Ishikawa (cell line): Measurements from ENCODE around the gene CEP95.

Experiments used
- CEBPB ChIP-seq: IDR thresholded peaks from 2 replicates; pipeline ENCODE4 v1.6.1; 2012
- CREB1 ChIP-seq: IDR thresholded peaks from 2 replicates; pipeline ENCODE4 v1.6.1; 2012; ENCODE audit warnings: low read depth
- EP300 ChIP-seq: IDR thresholded peaks from 2 replicates; pipeline ENCODE4 v1.6.1; 2012; ENCODE audit warnings: borderline replicate concordance
- FOXM1 ChIP-seq: IDR thresholded peaks from 2 replicates; pipeline ENCODE4 v1.6.1; 2012; ENCODE audit warnings: low read depth, borderline replicate concordance
- NFIC ChIP-seq: IDR thresholded peaks from 2 replicates; pipeline ENCODE4 v1.6.1; 2012
- RAD21 ChIP-seq: IDR thresholded peaks from 2 replicates; pipeline ENCODE4 v1.6.1; 2012; ENCODE audit warnings: low read depth
- TAF1 ChIP-seq: IDR thresholded peaks from 2 replicates; pipeline ENCODE4 v1.6.1; 2012; ENCODE audit warnings: low read depth, mild to moderate bottlenecking
- TCF12 ChIP-seq: IDR thresholded peaks from 2 replicates; pipeline ENCODE4 v1.6.1; 2012; ENCODE audit warnings: low read depth
- TEAD4 ChIP-seq: IDR thresholded peaks from 2 replicates; pipeline ENCODE4 v1.6.1; 2012
- YY1 ChIP-seq: IDR thresholded peaks from 2 replicates; pipeline ENCODE4 v1.6.1; 2012; ENCODE audit warnings: low read depth
- ZBTB7A ChIP-seq: IDR thresholded peaks from 2 replicates; pipeline ENCODE4 v1.6.1; 2012; ENCODE audit warnings: low read depth
- TF ChIP-seq, protein P1 (sequence below): IDR thresholded peaks from 2 replicates; pipeline ENCODE4 v1.6.1; 2012; ENCODE audit warnings: low read depth, mild to moderate bottlenecking
- TF ChIP-seq, protein P2 (sequence below): IDR thresholded peaks from 2 replicates; pipeline ENCODE4 v1.6.1; 2012

DNA sequence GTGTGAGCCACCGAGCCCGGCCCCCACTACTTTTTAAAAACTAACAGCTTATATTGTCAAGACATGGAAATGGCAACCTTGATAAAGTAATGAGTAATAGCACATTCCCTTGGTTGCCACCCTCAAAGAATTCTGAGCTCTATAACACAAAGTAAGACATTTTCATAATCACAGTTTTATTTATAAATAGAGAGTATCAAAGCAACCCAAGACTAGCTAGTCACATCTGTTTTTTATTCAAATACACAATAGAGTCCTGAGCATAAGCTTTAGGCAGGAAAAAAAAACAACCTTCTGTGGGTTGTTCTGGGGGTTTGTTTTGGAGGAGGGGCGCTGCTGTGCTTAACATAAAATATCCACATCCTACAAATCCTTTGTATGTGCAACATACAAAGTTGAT is 68.7 kb downstream of the CEP95 start:
- TF ChIP-seq, protein P1, sequence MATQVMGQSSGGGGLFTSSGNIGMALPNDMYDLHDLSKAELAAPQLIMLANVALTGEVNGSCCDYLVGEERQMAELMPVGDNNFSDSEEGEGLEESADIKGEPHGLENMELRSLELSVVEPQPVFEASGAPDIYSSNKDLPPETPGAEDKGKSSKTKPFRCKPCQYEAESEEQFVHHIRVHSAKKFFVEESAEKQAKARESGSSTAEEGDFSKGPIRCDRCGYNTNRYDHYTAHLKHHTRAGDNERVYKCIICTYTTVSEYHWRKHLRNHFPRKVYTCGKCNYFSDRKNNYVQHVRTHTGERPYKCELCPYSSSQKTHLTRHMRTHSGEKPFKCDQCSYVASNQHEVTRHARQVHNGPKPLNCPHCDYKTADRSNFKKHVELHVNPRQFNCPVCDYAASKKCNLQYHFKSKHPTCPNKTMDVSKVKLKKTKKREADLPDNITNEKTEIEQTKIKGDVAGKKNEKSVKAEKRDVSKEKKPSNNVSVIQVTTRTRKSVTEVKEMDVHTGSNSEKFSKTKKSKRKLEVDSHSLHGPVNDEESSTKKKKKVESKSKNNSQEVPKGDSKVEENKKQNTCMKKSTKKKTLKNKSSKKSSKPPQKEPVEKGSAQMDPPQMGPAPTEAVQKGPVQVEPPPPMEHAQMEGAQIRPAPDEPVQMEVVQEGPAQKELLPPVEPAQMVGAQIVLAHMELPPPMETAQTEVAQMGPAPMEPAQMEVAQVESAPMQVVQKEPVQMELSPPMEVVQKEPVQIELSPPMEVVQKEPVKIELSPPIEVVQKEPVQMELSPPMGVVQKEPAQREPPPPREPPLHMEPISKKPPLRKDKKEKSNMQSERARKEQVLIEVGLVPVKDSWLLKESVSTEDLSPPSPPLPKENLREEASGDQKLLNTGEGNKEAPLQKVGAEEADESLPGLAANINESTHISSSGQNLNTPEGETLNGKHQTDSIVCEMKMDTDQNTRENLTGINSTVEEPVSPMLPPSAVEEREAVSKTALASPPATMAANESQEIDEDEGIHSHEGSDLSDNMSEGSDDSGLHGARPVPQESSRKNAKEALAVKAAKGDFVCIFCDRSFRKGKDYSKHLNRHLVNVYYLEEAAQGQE = no peak
- TF ChIP-seq CEBPB (no peak), TAF1 (no peak), YY1 (no peak), EP300 (no peak), CREB1 (no peak), FOXM1 (no peak), RAD21 (no peak), ZBTB7A (no peak), TCF12 (no peak), TEAD4 (no peak), NFIC (no peak)
- TF ChIP-seq, protein P2, sequence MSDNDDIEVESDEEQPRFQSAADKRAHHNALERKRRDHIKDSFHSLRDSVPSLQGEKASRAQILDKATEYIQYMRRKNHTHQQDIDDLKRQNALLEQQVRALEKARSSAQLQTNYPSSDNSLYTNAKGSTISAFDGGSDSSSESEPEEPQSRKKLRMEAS = no peak
